Germinal center (tissue), 1 donor: ENCODE data around the gene TRPC4AP.
"Not testable (repeated sequence)": the region's sequence is repeated elsewhere in the genome, so short reads cannot be mapped to it uniquely, and the experiment has no call there.

Experiments
- DNase-seq: peaks from one replicate; pipeline ENCODE4 v3.0.0; 2012; ENCODE audit warnings: mixed read lengths, low spot score

Gene TRPC4AP

GRCh38 chr20:35101620-35102019 is 9.0 kb upstream of the TRPC4AP start:
- no peak for DNase-seq

- DNase-seq: no peak
Observed at GRCh38 chr20:35093267-35093884, 769 bp upstream of the TRPC4AP start.

GRCh38 chr20:35091816-35092523 is 637 bp downstream of the TRPC4AP start:
- peak; percentile 14 for DNase-seq

- DNase-seq: no peak
Observed at GRCh38 chr20:35088231-35089145, 4.1 kb downstream of the TRPC4AP start.

- no peak for DNase-seq
Observed at GRCh38 chr20:35087791-35088190, 4.8 kb downstream of the TRPC4AP start.

- no peak for DNase-seq
Observed at GRCh38 chr20:35087355-35087754, 5.3 kb downstream of the TRPC4AP start.

- DNase-seq: no peak
Observed at GRCh38 chr20:35085477-35086225, 7.0 kb downstream of the TRPC4AP start.

- no peak for DNase-seq
Observed at GRCh38 chr20:35084998-35085397, 7.6 kb downstream of the TRPC4AP start.

- not testable (repeated sequence) for DNase-seq
Observed at GRCh38 chr20:35080348-35080642, 12.3 kb downstream of the TRPC4AP start.

- DNase-seq: no peak
Observed at GRCh38 chr20:35079472-35080347, 12.9 kb downstream of the TRPC4AP start.

- DNase-seq: no peak
Observed at GRCh38 chr20:35077872-35078271, 14.7 kb downstream of the TRPC4AP start.

- no peak for DNase-seq
Observed at GRCh38 chr20:35077341-35077740, 15.3 kb downstream of the TRPC4AP start.

- not testable (repeated sequence) for DNase-seq
Observed at GRCh38 chr20:35071436-35072153, 21.0 kb downstream of the TRPC4AP start.

- no peak for DNase-seq
Observed at GRCh38 chr20:35066194-35066593, 26.4 kb downstream of the TRPC4AP start.

GRCh38 chr20:35065181-35065580 is 27.4 kb downstream of the TRPC4AP start:
- DNase-seq: no peak

- DNase-seq: no peak
Observed at GRCh38 chr20:35063168-35063567, 29.4 kb downstream of the TRPC4AP start.

- DNase-seq: no peak
Observed at GRCh38 chr20:35062478-35062877, 30.1 kb downstream of the TRPC4AP start.

- no peak for DNase-seq
Observed at GRCh38 chr20:35060168-35060567, 32.4 kb downstream of the TRPC4AP start.

- DNase-seq: no peak
Observed at GRCh38 chr20:35059612-35060011, 33.0 kb downstream of the TRPC4AP start.

- no peak for DNase-seq
Observed at GRCh38 chr20:35059110-35059509, 33.5 kb downstream of the TRPC4AP start.
